ENCODE results near the gene HDAC9.

The HDAC9 gene

DNA sequence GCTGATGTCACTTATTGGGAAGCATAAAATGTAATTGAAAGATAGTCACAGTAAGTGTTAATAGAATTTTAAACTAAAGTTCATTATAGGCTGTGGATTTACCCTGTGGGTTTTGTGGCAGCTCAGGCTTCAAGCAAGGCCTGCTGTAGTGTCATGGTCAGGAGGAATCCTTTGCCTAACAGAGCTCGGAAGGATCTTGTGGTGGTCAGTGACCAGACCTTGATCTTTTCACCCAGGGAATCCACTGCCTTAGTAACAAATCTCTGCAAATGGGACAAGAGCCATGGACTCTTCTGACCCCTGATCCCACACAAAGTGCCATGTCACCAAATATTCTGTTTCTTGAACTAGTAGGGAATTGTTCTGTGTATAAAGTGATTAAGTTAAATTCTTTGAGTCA is 20.6 kb upstream of the HDAC9 start:
- TF ChIP-seq, protein P1, sequence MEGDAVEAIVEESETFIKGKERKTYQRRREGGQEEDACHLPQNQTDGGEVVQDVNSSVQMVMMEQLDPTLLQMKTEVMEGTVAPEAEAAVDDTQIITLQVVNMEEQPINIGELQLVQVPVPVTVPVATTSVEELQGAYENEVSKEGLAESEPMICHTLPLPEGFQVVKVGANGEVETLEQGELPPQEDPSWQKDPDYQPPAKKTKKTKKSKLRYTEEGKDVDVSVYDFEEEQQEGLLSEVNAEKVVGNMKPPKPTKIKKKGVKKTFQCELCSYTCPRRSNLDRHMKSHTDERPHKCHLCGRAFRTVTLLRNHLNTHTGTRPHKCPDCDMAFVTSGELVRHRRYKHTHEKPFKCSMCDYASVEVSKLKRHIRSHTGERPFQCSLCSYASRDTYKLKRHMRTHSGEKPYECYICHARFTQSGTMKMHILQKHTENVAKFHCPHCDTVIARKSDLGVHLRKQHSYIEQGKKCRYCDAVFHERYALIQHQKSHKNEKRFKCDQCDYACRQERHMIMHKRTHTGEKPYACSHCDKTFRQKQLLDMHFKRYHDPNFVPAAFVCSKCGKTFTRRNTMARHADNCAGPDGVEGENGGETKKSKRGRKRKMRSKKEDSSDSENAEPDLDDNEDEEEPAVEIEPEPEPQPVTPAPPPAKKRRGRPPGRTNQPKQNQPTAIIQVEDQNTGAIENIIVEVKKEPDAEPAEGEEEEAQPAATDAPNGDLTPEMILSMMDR (IDR thresholded peaks at IDR 0.05; ENCODE audit: insufficient read depth, low read length, poor library complexity, severe bottlenecking) = no peak
- no peak overlapping the region for H3K4me3 ChIP-seq (replicated peaks; ENCODE audit: low read depth, low read length)
- DNase-seq (ENCODE audit: extremely low read depth, insufficient read length) = no peak
- H3K27me3 ChIP-seq (replicated peaks; ENCODE audit: control insufficient read depth, insufficient read depth, low read length) = no peaks in the 10 kb centered on the region
- H3K36me3 ChIP-seq (ENCODE audit: control insufficient read depth, insufficient read depth, low read length) = no peaks in the 10 kb centered on the region

DNA sequence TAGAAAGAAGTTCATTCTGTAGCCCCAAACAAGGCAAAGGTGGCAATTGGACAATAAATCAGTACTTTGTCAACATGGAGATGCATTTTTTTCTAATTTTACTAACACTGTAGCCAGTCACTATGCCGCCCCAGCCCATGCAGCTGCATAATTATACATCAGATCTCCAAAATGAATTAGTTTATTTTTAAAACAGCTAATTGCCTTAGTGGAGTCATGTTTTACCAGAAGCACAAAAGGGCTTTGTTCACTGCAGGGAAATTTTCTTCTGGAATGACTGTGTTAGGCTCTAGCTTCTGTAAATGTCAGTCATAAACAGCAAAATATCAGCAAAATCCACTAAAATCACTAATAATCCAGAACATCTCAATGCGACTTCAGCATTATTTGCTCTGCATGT is 20.1 kb upstream of the HDAC9 start:
- TF ChIP-seq, protein P1 (IDR thresholded peaks at IDR 0.05; ENCODE audit: insufficient read depth, low read length, poor library complexity, severe bottlenecking) = no peak
- DNase-seq (ENCODE audit: extremely low read depth, insufficient read length) = no peak

DNA sequence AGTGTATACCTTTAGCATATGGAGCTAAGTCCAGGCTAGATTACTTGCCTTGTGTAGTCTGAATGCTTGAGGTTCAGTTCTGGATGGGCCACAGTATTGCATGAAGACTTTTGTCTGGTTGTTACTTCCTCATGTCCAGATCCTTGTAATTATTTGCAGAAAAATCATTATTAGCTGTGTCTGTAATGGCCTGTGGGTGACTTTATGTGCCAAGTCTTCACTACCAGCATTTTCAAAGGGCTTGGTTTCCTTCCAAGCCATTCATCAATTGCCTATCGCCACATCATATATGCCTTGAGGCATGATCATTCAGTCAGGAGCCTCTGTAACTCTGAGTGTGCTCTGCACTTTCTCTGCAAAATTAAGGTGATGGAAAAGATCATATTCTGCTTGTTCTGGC is 13.8 kb upstream of the HDAC9 start:
- Histone ChIP-seq H3K27me3 (replicated peaks; ENCODE audit: control insufficient read depth, insufficient read depth, low read length) (no peaks in the 10 kb centered on the region), H3K4me3 (replicated peaks; ENCODE audit: low read depth, low read length) (no peak overlapping the region), H3K36me3 (ENCODE audit: control insufficient read depth, insufficient read depth, low read length) (no peaks in the 10 kb centered on the region)
- TF ChIP-seq, protein P1 (IDR thresholded peaks at IDR 0.05; ENCODE audit: insufficient read depth, low read length, poor library complexity, severe bottlenecking) = no peak
- no peak for DNase-seq (ENCODE audit: extremely low read depth, insufficient read length)

More for the DNA sequence above, 20.1 kb upstream of the HDAC9 start:
- H3K4me3 ChIP-seq (replicated peaks; ENCODE audit: low read depth, low read length) = no peak overlapping the region
- no peaks in the 10 kb centered on the region for H3K27me3 ChIP-seq (replicated peaks; ENCODE audit: control insufficient read depth, insufficient read depth, low read length)
- no peaks in the 10 kb centered on the region for H3K36me3 ChIP-seq (ENCODE audit: control insufficient read depth, insufficient read depth, low read length)

DNA sequence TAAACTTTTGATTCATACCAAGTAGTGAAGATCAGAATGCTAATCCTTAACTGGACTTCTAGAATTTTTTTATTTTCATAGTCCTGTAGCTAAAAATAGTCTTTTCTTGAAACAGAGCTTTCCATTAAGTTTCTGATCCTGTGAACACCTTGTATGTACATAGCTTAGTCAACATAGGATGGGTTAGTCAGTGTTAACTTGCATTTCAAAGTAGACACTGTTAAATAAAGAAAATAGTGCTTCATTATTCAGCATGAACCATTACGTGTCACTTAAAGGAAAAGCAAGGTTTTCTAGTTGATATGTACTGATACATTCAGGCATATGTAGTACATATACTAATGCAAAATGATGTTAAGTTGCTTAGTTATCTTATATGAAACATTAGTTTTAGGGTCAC is 7.5 kb upstream of the HDAC9 start:
- TF ChIP-seq, protein P1 (IDR thresholded peaks at IDR 0.05; ENCODE audit: insufficient read depth, low read length, poor library complexity, severe bottlenecking) = no peak
- DNase-seq (ENCODE audit: extremely low read depth, insufficient read length) = no peak
- no peaks in the 10 kb centered on the region for H3K27me3 ChIP-seq (replicated peaks; ENCODE audit: control insufficient read depth, insufficient read depth, low read length)
- no peaks in the 10 kb centered on the region for H3K36me3 ChIP-seq (ENCODE audit: control insufficient read depth, insufficient read depth, low read length)
- no peak overlapping the region for H3K4me3 ChIP-seq (replicated peaks; ENCODE audit: low read depth, low read length)

DNA sequence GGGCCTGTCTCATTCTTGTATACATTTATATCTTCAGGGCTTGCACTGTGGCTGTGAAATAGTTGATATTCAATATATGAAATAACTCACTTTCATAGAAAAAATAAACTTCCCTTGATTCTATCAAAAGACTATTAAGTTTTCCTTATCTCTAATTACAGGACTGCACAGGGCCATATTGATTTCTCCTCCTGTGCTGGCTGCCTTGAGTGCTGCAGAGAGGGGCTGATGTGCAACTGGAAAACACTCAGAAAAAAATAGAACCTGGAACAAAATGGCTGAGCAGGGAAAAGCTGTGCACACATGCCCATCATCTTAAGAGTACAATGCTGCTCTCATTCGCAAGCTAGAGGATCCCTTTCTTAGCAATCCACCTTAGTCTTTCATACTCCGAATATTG is 5.9 kb upstream of the HDAC9 start:
- no peak for DNase-seq (ENCODE audit: extremely low read depth, insufficient read length)
- H3K36me3 ChIP-seq (ENCODE audit: control insufficient read depth, insufficient read depth, low read length) = no peaks in the 10 kb centered on the region

More for the DNA sequence above, 5.9 kb upstream of the HDAC9 start:
- TF ChIP-seq, protein P1 (IDR thresholded peaks at IDR 0.05; ENCODE audit: insufficient read depth, low read length, poor library complexity, severe bottlenecking) = no peak
- no peaks in the 10 kb centered on the region for H3K27me3 ChIP-seq (replicated peaks; ENCODE audit: control insufficient read depth, insufficient read depth, low read length)
- H3K4me3 ChIP-seq (replicated peaks; ENCODE audit: low read depth, low read length) = no peak overlapping the region
